BE2C (cell line): ENCODE results near the gene ASGR1.
"Not testable (repeated sequence)": the region's sequence is repeated elsewhere in the genome, so short reads cannot be mapped to it uniquely, and the experiment has no call there.

Experiments used
- DNase-seq: peaks from one replicate; pipeline ENCODE4 v3.0.0-alpha.2; 2020
- H3K27me3 ChIP-seq: fragments of 250-450 bp; sonication (Bioruptor Pico); 2 replicates; pipeline ENCODE4 v1.5.1; 2020; ENCODE audit warnings: mild to moderate bottlenecking
- H3K36me3 ChIP-seq: fragments of 250-450 bp; sonication (Bioruptor Pico); 2 replicates; pipeline ENCODE4 v1.5.1; 2020; ENCODE audit warnings: mild to moderate bottlenecking
- H3K4me1 ChIP-seq: fragments of 250-450 bp; sonication (Bioruptor Pico); 2 replicates; pipeline ENCODE4 v1.5.1; 2020
- H3K4me3 ChIP-seq: 2 replicates; pipeline ENCODE4 v1.5.1; 2011; ENCODE audit warnings: low read depth, low read length
- H3K9me3 ChIP-seq: fragments of 250-450 bp; sonication (Bioruptor Pico); 2 replicates; pipeline ENCODE4 v1.5.1; 2020
- CTCF ChIP-seq: IDR thresholded peaks from 2 replicates; pipeline ENCODE4 v1.5.1; 2012; ENCODE audit warnings: mild to moderate bottlenecking, low read depth, low read length

The ASGR1 gene

GRCh38 chr17:7184091-7184488, 4.9 kb upstream of the ASGR1 start:
- H3K27me3 ChIP-seq: no peaks in the 10 kb centered on the region
- no peaks in the 10 kb centered on the region for H3K4me1 ChIP-seq
- TF ChIP-seq CTCF: no peak
- no peak overlapping the region for H3K4me3 ChIP-seq
- no peaks in the 10 kb centered on the region for H3K36me3 ChIP-seq
- H3K9me3 ChIP-seq: no peaks in the 10 kb centered on the region
- no peak for DNase-seq

GRCh38 chr17:7183433-7184090, 4.4 kb upstream of the ASGR1 start:
- no peaks in the 10 kb centered on the region for H3K27me3 ChIP-seq
- DNase-seq: no peak
- no peaks in the 10 kb centered on the region for H3K9me3 ChIP-seq
- no peak overlapping the region for H3K4me3 ChIP-seq
- no peaks in the 10 kb centered on the region for H3K4me1 ChIP-seq
- H3K36me3 ChIP-seq: no peaks in the 10 kb centered on the region
- TF ChIP-seq CTCF: no peak

- not testable (repeated sequence) for H3K4me3 ChIP-seq, H3K4me1 ChIP-seq, H3K36me3 ChIP-seq, H3K9me3 ChIP-seq, DNase-seq, H3K27me3 ChIP-seq
These were observed 2.9 kb upstream of the ASGR1 start for GRCh38 chr17:7182101-7182500.

- no peaks in the 10 kb centered on the region for H3K4me1 ChIP-seq
- DNase-seq: no peak
- H3K4me3 ChIP-seq: no peak overlapping the region
- no peak for TF ChIP-seq CTCF
- H3K9me3 ChIP-seq: no peaks in the 10 kb centered on the region
- peaks cover 8% of the 10 kb centered on the region for H3K27me3 ChIP-seq
- H3K36me3 ChIP-seq: no peaks in the 10 kb centered on the region
These were observed 225 bp downstream of the ASGR1 start for GRCh38 chr17:7178973-7179316.

- Histone ChIP-seq H3K36me3 (no peaks in the 10 kb centered on the region), H3K4me1 (no peaks in the 10 kb centered on the region), H3K27me3 (peaks cover 8% of the 10 kb centered on the region), H3K9me3 (no peaks in the 10 kb centered on the region), H3K4me3 (peak overlapping the region; percentile 44)
- no peak for DNase-seq
- no peak for TF ChIP-seq CTCF
These were observed 1.2 kb downstream of the ASGR1 start for GRCh38 chr17:7177954-7178477.

- Histone ChIP-seq H3K4me3 (peak overlapping the region; percentile 44), H3K4me1 (no peaks in the 10 kb centered on the region), H3K9me3 (no peaks in the 10 kb centered on the region), H3K27me3 (peaks cover 8% of the 10 kb centered on the region), H3K36me3 (no peaks in the 10 kb centered on the region)
- peak; percentile 63 for DNase-seq
- peak; percentile 67 for TF ChIP-seq CTCF
These were observed 1.8 kb downstream of the ASGR1 start for GRCh38 chr17:7177191-7177953.
